ENCODE data around the gene ECEL1. TPM values are rescaled to one million over a fixed set of nuclear protein-coding genes. Genes with fewer than 3 reads are reported as not detected.
A peak's percentile ranks its signal among the peaks of the same experiment; 100 is the strongest.

The ECEL1 gene
- total RNA-seq, 6 experiments from 2014 or later, result 0.22 to 1.3 (median 0.83) TPM; not detected in 2

DNA sequence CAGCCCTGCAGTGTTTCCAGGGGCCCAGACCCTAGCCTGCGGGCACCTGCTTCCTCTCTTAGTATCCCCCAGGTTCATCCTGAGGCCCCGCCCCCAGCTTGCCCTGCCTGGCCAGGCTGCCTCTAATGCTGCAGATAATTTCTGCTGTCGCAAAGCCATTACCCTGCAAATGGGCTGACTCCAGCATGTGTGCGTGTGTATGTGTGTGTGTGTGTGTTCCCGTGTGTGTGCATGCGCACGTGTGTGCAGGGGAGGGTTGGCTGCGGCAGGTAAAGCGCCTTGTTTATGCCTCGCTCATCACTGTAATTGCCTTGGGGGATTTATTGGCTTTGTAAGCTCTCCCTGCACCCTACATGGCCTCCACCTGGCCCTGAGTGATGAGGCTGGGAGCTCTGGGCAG lies 25.0 kb upstream of the ECEL1 start:
- DNase-seq (no peak), ATAC-seq (no peak)
- Histone ChIP-seq H3K4me3 (no peak overlapping the region), H3K9me3 (no peaks in the 10 kb centered on the region), H3K27ac (no peak overlapping the region), H3K36me3 (no peaks in the 10 kb centered on the region), H3K4me1 (no peaks in the 10 kb centered on the region), H3K27me3 (no peaks in the 10 kb centered on the region)
- intact Hi-C loops (cut with DNase I), result loop anchor here in 1 of 2 donors (10.0 kb wide), 1 partner anchor 58 kb away; the partner anchor contains the start of gene ALPI
- TF ChIP-seq POLR2A (IDR thresholded peaks at IDR 0.05) (no peak), CTCF (IDR thresholded peaks at IDR 0.05) (no peak)
- 77% methylated on average over 8 of the region's 10 CpGs for WGBS (ENCODE audit: insufficient coverage, low coverage, low lambda C conversion rate, missing lambda C conversion rate)

DNA sequence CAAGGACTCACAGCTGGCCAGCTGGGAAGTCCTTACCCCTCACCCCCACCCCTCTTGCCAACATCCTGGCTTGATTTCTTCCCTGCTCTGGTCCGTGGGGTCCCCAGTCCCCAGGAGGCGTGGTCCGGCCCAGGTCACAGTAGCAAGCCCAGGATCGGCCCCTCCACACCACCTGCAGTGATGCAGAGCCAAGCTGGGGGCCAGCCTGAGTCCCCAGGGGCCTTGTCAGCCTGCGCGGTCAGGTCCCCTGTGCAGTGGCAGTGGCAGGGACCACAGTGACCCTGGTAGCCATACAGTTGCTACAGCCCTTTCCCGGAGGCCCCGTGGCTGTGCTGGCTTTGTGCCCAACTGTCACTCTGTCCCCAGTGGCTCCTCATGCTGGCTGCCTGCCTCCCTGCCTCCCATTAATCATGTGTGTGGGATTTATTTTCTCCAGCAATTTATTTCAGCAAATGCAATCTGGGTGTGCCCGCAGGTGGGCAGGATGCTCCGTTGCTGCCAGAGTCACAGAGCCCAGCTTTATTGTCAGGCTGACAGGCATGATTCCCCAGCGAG lies 23.8 kb upstream of the ECEL1 start:
- 43% methylated on average over 3 of the region's 11 CpGs for WGBS (ENCODE audit: insufficient coverage, low coverage, low lambda C conversion rate, missing lambda C conversion rate)
- Histone ChIP-seq H3K27ac (no peak overlapping the region), H3K4me3 (no peak overlapping the region), H3K4me1 (no peaks in the 10 kb centered on the region), H3K9me3 (no peaks in the 10 kb centered on the region), H3K27me3 (no peaks in the 10 kb centered on the region), H3K36me3 (no peaks in the 10 kb centered on the region)
- ATAC-seq (peak in 2 of 4 donors; percentile 11 to 25), DNase-seq (no peak)
- intact Hi-C loops (cut with DNase I), result loop anchor here in 1 of 2 donors (10.0 kb wide), 1 partner anchor 57 kb away; the partner anchor contains the start of gene ALPI
- TF ChIP-seq CTCF (IDR thresholded peaks at IDR 0.05) (no peak), POLR2A (IDR thresholded peaks at IDR 0.05) (no peak)

GRCh38 chr2:232508251-232508650 lies 20.6 kb upstream of the ECEL1 start:
- Histone ChIP-seq H3K27ac (no peak overlapping the region), H3K36me3 (no peaks in the 10 kb centered on the region), H3K9me3 (no peaks in the 10 kb centered on the region), H3K4me1 (peaks cover 0 to 3% (median 0%) of the 10 kb centered on the region in 4 donors), H3K4me3 (no peak overlapping the region), H3K27me3 (no peaks in the 10 kb centered on the region)
- WGBS (ENCODE audit: insufficient coverage, low coverage, low lambda C conversion rate, missing lambda C conversion rate), result 100% methylated on average over 1 of the region's 7 CpGs
- intact Hi-C loops (cut with DNase I), result no loop called here
- DNase-seq (no peak), ATAC-seq (no peak)
- TF ChIP-seq POLR2A (IDR thresholded peaks at IDR 0.05), result no peak
- TF ChIP-seq CTCF (IDR thresholded peaks at IDR 0.05), result no peak

- Histone ChIP-seq H3K4me3 (no peak overlapping the region), H3K9me3 (no peaks in the 10 kb centered on the region), H3K36me3 (no peaks in the 10 kb centered on the region), H3K4me1 (peaks cover 0 to 8% (median 0%) of the 10 kb centered on the region in 4 donors), H3K27me3 (no peaks in the 10 kb centered on the region), H3K27ac (no peak overlapping the region)
- ATAC-seq, result no peak
- no peak for TF ChIP-seq CTCF (IDR thresholded peaks at IDR 0.05)
- TF ChIP-seq POLR2A (IDR thresholded peaks at IDR 0.05), result no peak
- no peak for DNase-seq
- no CpG with 5 or more reads among the region's 4 CpGs for WGBS (ENCODE audit: insufficient coverage, low coverage, low lambda C conversion rate, missing lambda C conversion rate)
- intact Hi-C loops (cut with DNase I), result no loop called here
Measured at GRCh38 chr2:232506709-232507108, 19.1 kb upstream of the ECEL1 start.

All from right lobe of liver (tissue), 6 donors.